ENCODE measurements around the gene SEMG2.

The SEMG2 gene, protein sequence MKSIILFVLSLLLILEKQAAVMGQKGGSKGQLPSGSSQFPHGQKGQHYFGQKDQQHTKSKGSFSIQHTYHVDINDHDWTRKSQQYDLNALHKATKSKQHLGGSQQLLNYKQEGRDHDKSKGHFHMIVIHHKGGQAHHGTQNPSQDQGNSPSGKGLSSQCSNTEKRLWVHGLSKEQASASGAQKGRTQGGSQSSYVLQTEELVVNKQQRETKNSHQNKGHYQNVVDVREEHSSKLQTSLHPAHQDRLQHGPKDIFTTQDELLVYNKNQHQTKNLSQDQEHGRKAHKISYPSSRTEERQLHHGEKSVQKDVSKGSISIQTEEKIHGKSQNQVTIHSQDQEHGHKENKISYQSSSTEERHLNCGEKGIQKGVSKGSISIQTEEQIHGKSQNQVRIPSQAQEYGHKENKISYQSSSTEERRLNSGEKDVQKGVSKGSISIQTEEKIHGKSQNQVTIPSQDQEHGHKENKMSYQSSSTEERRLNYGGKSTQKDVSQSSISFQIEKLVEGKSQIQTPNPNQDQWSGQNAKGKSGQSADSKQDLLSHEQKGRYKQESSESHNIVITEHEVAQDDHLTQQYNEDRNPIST

DNA sequence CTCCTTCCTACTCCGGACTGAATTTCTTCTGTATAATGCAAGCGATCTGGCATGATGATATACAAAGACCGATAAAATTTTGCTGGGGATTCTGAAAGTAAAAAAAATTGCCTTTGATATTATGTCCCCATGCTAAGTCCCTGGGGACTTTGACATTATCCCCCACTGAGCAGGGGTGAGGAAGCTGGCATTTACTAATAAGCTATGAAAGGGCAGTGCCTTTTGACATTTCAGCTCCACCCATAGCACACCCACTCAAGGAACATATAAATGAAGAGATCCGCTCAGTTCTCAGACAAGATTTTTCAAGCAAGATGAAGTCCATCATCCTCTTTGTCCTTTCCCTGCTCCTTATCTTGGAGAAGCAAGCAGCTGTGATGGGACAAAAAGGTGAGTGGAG, at the start of gene SEMG2:
Gene SEMG2 (plus strand): TSS at position 298 of the 400 bp plus-strand sequence. CDS start 17 bp downstream, at position 315.
- no peak for DNase-seq (ENCODE audit: low read depth)

DNA sequence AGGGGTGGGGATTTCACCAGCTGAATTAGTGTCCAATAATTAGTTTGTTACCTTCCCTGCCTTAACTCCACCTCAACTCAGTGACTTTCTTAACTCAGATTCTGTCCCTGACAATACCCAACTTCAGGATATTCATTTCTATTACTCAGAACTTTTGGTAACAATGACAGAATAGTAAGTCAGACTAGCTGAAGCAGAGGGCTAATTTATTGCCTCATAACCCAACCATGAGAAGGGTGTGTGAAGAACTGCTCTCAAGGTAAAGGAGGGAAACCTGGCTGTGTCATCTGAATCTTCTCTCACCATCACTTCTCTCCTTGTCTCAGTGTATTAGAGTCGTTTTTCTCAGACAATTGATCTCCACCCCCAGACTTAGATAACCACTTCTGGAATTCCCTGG, 47.7 kb upstream of the SEMG2 start:
- no peak for DNase-seq (ENCODE audit: low read depth)

DNA sequence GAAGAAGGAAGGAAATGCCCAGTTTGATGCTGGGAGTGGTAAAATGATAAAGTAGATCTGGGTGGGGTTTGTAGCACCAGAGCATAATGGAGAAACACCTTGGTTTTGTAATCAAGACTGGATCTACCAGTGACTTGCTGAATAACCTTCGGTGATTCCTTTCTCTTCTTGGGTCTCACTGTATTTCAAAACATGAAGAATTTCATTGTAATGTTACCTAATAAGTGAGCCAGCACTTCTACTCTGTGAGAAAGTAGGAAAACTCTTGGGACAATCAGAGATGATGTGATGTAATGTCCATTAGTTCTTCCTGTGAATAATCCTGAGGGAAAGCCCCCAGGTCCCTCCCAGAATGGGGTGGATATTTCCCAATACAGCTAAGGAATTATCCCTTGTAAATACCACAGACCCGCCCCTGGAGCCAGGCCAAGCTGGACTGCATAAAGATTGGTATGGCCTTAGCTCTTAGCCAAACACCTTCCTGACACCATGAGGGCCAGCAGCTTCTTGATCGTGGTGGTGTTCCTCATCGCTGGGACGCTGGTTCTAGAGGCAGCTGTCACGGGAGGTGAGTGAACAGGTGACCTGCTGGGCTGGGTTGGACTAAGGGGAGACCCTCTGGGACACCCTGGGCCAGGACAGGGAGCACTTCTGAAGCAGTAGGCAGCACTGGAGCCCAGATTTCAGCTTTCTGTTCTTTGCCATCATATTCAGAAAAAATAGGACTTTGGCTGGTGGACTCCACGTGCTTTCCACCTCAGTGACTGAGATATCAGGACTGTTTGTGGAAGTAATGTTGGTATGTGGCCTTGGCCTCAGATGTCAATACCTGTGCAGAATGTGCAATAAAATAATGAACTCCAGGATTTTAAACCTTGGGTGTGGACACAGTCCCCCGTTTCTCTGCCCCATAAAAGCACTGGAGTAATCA, 46.5 kb upstream of the SEMG2 start, which contains the start of gene PI3:
Gene PI3 (plus strand): TSS at position 469 of the 931 bp plus-strand sequence. CDS start 21 bp downstream, at position 490.
- no peak for DNase-seq (ENCODE audit: low read depth)

DNA sequence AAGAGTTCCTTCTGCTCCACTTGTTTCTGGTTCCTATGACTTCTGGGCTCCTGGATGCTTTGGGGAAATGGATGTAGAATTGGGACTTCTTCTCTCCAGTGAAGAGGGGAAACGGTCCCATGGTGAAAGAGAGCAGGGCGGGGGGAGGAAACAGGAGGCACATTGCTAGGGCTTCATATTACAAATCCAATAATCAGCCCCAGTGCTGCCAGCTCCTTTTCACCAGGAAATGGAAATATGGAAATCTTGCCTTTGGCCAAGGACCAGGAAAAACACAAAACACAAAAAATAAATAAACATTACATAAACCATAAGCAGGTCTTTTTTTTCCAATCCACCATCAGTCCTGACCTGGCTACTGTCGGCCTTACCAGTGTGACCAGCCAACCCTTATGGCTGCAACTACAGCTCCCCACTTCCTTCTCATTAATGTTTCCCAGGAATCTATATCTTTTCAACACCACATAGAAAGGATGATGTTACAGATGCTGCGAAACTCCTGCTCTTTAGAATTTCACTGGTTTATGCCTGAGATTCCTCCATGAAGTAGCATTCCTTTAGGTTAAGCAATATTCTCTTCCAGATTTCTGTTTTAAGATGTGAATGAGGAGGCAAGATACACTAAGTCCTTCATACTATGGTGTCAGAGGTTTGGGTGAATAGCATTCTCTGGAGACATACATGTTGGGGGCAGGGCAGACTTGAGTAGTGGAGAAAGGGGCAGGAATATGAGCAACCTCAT, 44.5 kb upstream of the SEMG2 start:
- no peak for DNase-seq (ENCODE audit: low read depth)

DNA sequence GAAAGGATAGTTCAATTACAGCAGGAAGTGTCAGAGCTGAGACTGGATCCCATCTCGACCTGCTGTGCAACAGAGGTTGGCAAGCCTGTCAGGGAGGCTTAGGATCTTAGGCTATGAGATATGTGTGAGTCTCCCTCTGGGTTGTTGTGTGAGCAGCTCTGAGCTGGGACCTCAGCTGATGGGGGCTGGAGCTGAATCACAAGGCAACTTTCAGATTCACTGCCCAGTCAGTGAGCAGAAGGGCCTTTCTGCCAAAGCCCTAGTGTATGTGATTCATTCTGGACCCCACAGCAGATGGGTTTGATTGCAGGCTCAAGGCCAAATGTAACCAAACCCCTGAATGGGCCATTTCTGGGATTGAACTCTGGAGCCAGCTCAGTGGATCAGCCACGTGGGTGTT, 42.0 kb upstream of the SEMG2 start:
- no peak for DNase-seq (ENCODE audit: low read depth)

DNA sequence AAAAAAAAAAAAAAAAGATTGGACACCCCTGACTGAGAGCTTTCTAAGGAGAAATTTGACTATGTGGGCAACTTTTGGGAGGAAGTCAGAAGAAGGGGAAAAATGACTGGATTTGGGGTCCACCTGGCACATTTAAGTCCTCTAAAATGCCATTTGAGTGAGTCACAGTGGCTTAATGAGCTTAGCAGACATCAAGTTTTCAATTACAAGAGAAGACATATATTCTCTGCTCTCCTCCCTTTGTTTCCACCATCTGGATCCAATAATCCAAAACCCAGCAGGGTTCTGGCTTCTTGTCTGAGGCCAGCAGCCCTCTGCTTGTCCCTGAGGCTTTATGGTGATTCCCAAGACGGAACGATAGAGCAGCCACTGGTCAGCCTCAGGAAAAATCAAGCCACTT, 39.5 kb upstream of the SEMG2 start:
- DNase-seq (ENCODE audit: low read depth): no peak

DNA sequence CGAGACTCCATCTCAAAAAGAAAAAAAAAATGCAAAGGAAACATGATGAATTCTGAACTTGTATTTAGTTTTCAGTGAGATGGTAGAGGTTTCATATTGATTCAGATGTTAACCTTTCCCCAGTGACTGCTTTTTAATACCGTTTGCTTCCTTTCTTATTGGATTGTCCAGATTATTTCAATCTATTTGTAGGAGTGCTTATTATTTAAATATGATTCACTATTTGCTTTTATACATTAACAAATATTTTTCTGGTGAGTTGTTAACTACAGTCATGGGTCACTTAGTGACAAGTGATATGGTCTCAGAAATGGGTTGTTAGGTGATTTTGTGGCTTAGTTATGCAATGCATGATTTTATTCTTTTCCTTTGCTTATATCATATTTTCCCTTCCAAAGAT, 38.1 kb upstream of the SEMG2 start:
- no peak for DNase-seq (ENCODE audit: low read depth)

DNA sequence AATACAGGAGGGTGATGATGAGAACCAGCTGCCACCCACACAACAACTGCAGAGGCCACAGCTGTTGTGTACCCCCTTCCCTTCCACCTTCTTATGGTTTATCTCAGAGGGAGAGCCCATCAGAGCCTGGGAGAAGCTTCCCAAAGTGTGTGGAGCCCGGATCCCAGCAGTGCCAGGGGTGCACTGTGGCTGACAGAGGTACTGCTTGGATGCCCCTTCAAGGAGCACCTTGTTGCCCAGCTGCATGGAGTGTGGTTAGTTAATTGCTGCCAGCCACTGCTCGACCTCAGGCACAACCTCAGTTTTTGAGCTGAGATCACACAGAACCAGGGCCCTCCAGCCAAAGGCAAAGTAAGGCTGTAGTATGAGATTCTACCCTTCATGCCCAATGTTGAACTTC, 33.5 kb upstream of the SEMG2 start:
- DNase-seq (ENCODE audit: low read depth): no peak

DNA sequence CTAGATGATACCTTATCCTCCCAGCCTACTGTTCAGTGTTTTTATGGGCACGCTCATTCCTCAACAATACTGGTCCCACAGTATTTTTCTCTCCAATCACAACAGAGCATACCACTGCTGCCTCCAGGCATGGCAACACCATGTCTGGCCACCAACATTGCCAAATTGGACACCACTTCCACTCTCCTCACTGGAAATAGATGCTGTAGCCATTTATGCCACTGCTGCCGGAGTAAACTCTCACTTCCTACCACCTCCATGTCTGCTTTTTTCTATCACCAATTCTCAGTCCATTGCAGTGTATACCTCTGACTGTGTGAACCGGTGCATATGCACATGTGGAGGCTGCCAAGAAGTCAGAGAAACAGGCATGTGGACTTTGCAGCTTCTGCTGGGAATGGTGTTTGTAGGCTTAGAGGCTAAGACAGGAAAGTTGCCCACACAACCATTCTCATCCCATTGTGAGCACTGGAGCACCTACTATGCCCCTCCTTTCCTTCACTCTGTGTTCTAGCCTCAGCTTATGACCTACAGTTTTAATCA, 32.0 kb upstream of the SEMG2 start:
- no peak for DNase-seq (ENCODE audit: low read depth)

DNA sequence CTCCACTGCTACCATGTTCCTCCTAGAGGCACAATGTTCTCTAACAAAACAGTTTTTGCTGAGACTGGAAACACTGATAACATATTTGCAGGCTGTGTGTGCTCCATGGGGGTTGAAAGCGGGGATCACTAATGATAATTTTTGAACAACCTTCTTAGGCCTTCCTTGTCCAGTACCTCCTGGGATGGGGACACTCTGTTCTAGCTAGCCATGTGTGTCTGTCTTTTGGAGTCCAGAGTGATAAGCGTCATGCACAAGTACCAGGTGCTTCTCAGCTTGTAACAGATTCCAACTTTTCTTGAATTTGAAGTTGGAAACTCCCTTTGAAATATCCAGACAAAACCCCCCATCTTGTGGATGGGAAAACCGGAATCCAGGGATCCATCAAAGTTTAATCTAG, 31.3 kb upstream of the SEMG2 start:
- DNase-seq (ENCODE audit: low read depth): no peak

DNA sequence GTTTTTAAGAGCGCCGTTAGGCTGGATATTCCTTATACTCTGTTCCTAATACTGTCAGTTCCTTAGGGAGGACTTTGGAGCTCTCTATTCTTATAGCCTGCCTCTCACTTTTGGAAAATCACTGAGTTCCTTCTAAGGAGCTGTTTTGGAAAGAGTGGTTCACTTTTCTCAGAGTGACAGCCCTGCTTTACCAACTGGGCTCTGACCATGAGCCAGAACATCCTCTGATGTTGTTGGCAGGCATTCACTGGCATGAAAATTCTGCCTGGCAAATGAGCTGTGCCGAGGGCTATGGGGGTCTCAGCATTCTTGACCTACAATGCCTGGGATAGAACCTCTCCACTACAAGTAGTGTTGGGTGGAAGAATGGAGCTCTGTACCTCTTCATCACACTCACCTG, 29.2 kb upstream of the SEMG2 start:
- DNase-seq (ENCODE audit: low read depth): no peak

DNA sequence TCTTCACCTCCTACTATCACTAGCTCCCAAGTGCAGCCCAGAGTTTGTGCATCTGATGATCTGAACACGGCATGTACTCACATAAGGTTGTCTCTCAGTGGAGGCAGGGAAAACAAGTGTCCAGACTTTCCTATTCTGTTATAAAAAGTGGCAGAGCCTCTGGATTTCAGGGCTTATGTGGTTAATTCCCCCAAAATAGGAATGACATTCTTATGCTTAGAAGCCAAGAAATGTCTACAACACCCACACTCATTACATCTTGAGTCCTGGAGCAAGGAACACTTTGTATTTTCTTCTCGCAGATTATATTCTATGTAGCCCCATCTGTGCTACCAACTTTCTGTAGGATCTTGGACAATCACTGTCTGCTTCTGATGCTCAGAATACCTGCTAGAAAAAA, 27.8 kb upstream of the SEMG2 start:
- no peak for DNase-seq (ENCODE audit: low read depth)

DNA sequence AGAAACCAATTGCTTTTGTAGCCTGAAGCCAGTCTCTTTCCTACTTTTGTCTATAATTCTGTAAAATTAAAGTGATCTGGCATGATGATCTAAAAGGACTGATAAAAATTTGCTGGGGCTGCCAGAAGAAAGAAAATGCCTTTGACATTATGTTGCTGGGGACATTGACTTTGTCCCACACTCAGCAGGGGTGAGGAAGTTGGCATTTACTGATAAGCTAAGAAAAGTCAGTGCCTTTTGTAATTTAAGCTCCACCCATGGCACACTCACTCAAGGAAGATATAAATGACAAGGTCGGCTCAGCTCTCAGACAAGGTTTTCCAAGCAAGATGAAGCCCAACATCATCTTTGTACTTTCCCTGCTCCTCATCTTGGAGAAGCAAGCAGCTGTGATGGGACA, 14.4 kb upstream of the SEMG2 start, which contains the start of gene SEMG1:
Gene SEMG1 (plus strand): TSS at position 309 of the 400 bp plus-strand sequence. CDS start 21 bp downstream, at position 330.
- no peak for DNase-seq (ENCODE audit: low read depth)

DNA sequence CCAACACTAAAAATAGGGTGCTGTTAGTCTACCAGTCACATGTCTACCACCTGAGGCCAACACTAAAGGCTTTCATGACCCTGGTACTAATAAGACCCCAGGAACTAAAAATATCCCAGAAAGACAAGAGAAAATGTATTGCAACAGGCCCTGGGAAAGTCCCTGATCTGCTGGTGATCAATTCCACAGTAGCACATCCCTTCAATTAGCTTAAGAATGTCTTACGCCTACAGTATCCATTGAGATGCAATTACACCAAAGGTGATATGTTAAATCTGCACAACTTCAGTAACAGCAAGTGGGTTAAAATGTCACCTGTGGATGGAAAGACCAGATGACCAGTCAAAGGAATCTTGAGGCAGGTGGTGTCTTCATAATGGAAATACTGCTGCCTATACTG, 11.2 kb upstream of the SEMG2 start:
- no peak for DNase-seq (ENCODE audit: low read depth)

DNA sequence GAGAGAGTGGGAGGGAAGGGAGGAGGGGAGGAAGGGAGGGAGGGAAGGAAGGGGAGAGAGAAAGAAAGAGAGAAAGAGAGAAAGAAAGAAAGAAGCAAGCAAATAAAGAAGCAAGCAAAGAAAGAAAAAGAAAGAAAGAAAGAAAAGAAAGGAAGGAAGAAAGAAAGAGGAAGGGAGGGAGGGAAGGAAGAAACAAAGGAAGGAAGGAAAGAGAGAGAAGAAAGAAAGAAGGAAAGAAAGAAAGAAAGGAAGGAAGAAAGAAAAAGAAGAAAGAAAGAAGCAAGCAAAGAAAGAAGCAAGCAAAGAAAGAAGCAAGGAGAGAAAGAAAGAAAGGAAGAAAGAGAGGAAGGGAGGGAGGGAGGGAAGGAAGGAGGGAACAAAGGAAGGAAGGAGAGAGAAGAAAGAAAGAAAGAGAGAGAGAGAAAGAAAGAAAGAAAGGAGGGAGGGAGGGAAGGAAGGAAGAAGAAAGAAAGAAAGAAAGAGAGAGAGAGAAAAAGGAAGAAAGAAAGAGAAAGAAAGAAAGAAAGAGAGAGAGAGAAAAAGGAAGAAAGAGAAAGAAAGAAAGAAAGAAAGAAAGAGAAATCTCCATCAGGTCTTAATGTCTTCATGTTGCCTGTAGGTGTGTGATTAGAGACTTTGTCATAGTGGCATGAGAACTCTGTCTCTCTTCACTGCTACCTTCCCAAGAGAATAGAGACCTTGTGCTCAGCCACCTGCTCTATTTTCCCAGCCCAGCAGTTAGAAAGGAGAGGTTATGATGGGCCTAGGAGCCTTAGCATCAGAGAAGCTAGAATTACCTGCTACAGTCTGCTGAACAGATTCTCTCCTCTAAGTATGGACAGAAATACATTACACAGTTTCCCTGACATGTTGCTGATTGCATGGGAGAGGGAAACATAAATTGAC, 9.4 kb upstream of the SEMG2 start:
- no peak for DNase-seq (ENCODE audit: low read depth)

DNA sequence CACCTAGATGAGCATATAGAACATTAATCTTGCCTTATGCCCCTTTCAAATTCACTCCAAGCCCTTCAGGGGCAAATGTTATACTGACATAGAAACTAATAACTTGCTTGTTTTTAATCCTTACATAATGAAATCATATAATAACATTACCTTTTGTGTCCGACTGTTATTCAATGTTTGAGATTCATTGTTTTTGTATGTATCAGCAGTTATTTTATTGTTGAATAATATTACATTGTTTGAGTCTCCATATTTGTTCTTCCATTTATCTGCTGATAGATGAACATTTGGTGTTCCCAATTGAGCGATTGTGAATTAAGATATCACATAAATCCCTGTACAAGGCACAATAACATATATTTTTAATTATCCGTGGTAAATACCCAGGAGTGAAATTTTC, 8.3 kb upstream of the SEMG2 start:
- DNase-seq (ENCODE audit: low read depth): no peak

DNA sequence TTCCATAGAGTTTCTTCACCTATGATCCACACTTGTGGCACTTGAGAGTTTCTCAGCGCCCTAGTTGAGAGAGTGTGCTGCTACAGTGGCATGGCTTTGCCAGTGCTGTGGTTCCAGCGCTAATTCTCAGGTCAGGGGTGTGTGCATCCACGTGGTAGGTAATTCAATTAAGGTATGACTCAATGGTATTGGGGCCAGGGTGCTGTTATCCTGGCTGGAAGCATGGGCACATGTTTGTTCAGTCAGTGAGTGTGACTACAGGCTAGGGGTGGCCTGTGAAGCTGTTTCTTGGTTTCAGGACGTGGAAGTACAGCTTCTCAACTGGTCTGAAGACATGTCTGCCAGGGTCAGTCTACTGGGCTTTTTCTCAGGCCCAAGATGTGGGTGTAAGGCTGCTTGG, 3.0 kb upstream of the SEMG2 start:
- DNase-seq (ENCODE audit: low read depth): no peak

DNA sequence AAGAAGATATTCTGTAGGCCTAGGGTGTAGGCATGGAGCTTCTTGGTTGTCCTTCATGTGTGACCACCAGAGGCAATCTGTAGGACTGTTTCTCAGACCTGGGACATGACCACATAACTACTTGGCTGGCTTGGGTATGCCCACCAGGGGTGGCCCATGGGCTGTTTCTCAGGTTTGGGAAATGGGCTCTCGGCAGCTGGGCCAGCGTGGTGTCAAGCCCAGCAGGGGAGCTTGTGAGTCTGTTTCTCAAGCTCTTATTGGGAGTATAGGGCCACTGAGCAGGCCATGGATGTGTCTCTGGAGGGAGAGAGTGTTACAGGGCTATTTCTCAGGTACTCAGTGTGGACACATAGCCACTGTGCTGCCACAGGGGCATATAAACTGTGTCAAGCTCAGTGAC, 2.5 kb upstream of the SEMG2 start:
- DNase-seq (ENCODE audit: low read depth): no peak

DNA sequence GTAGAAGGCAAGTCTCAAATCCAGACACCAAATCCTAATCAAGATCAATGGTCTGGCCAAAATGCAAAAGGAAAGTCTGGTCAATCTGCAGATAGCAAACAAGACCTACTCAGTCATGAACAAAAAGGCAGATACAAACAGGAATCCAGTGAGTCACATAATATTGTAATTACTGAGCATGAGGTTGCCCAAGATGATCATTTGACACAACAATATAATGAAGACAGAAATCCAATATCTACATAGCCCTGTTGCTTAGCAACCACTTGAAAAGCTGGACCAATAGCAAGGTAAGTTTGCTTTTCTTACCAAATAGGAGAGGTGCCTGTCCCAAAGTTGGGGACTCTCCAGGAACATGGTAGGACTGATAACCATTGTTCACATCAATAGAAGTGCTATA, 2.0 kb downstream of the SEMG2 start:
- no peak for DNase-seq (ENCODE audit: low read depth)

DNA sequence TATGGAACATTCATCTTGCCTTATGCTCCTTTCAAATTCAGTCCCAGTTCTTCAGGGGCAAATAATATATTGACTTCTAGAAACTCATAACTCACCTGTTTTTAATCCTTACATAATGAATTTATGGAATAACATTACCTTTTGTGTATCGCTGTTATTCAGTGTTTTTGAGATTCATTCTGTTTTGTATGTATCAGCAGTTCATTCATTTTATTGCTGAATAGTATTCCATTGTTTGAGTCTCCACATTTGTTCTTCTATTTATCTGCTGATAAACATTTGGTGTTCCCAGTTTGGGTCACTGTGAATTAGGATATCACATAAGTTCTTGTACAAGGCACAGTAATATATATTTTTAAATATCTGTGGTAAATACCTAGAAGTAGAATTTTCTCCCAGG, 5.1 kb downstream of the SEMG2 start:
- no peak for DNase-seq (ENCODE audit: low read depth)
